Liver (tissue), 9 donors: ENCODE data around the gene PLN. TPM values are rescaled to one million over a fixed set of nuclear protein-coding genes. Genes with fewer than 3 reads are reported as not detected.

Experiments used
- DNase-seq: peaks from one replicate; pipeline ENCODE4 v3.0.0-alpha.2; 2017; ENCODE audit warnings: low spot score
- H3K27ac ChIP-seq, 2 donors: one replicate each; pipeline ENCODE4 v1.7.0; 2013; ENCODE audit warnings: inconsistent platforms in 2 of 2, low read length in 2 of 2, control low read depth in 1 of 2, low read depth in 1 of 2, mild to moderate bottlenecking in 1 of 2
- H3K27me3 ChIP-seq, 4 donors: one replicate each; pipeline versions ENCODE4 v1.6.1 to v1.7.0; 2013; ENCODE audit warnings: low read length in 3 of 4, inconsistent platforms in 1 of 4, mild to moderate bottlenecking in 1 of 4, moderate library complexity in 1 of 4; ENCODE audit not compliant: control insufficient read depth in 4 of 4, insufficient read depth in 4 of 4
- H3K36me3 ChIP-seq, 4 donors: one replicate each; pipeline versions ENCODE4 v1.6.1 to v1.7.0; 2013; ENCODE audit warnings: low read length in 3 of 4, mild to moderate bottlenecking in 3 of 4, low read depth in 1 of 4, moderate library complexity in 1 of 4; ENCODE audit not compliant: control insufficient read depth in 4 of 4, insufficient read depth in 3 of 4
- H3K4me1 ChIP-seq, 4 donors: one replicate each; pipeline versions ENCODE4 v1.6.1 to v1.7.0; 2013; ENCODE audit warnings: low read length in 3 of 4, mild to moderate bottlenecking in 3 of 4, moderate library complexity in 1 of 4; ENCODE audit not compliant: control insufficient read depth in 4 of 4, insufficient read depth in 4 of 4
- H3K4me3 ChIP-seq, 3 donors: one replicate each; pipeline versions ENCODE4 v1.6.1 to v1.7.0; 2013; ENCODE audit warnings: low read length in 3 of 3, control low read depth in 1 of 3, low read depth in 1 of 3, mild to moderate bottlenecking in 1 of 3
- H3K9ac ChIP-seq, 2 donors: one replicate each; pipeline ENCODE4 v1.7.0; 2013; ENCODE audit warnings: low read length in 2 of 2, mild to moderate bottlenecking in 2 of 2, moderate library complexity in 2 of 2, control low read depth in 1 of 2, low read depth in 1 of 2
- H3K9me3 ChIP-seq, 4 donors: one replicate each; pipeline versions ENCODE4 v1.6.1 to v1.7.0; 2013; ENCODE audit warnings: low read length in 3 of 4; ENCODE audit not compliant: control insufficient read depth in 4 of 4
- EGR1 ChIP-seq, 2 donors: IDR thresholded peaks; 2 replicates each; pipeline ENCODE4 v1.6.1; 2016 to 2018; ENCODE audit warnings: antibody characterized with exemption in 2 of 2, low read depth in 2 of 2
- FOXA1 ChIP-seq: IDR thresholded peaks from 2 replicates; pipeline ENCODE4 v1.6.1; 2016; ENCODE audit warnings: antibody characterized with exemption
- FOXA2 ChIP-seq: IDR thresholded peaks from 2 replicates; pipeline ENCODE4 v1.6.1; 2016; ENCODE audit warnings: antibody characterized with exemption
- GABPA ChIP-seq, 2 donors: IDR thresholded peaks in 1 of 2; conservative IDR thresholded peaks in 1 of 2; 2 replicates each; pipeline ENCODE4 v1.6.1; 2016; ENCODE audit warnings: antibody characterized with exemption in 2 of 2, mild to moderate bottlenecking in 1 of 2, moderate library complexity in 1 of 2
- HNF4A ChIP-seq, 2 donors: conservative IDR thresholded peaks; 2 replicates each; pipeline ENCODE4 v1.6.1; 2016; ENCODE audit warnings: antibody characterized with exemption in 2 of 2, mild to moderate bottlenecking in 2 of 2
- HNF4G ChIP-seq: IDR thresholded peaks from 2 replicates; pipeline ENCODE4 v1.6.1; 2016; ENCODE audit warnings: antibody characterized with exemption
- JUND ChIP-seq, 2 donors: IDR thresholded peaks; 2 replicates each; pipeline ENCODE4 v1.6.1; 2016; ENCODE audit warnings: antibody characterized with exemption in 2 of 2
- MAX ChIP-seq: IDR thresholded peaks from 2 replicates; pipeline ENCODE4 v1.6.1; 2016; ENCODE audit warnings: antibody characterized with exemption
- NR2F2 ChIP-seq: IDR thresholded peaks from 2 replicates; pipeline ENCODE4 v1.6.1; 2016; ENCODE audit warnings: antibody characterized with exemption
- RAD21 ChIP-seq, 2 donors: IDR thresholded peaks; 2 replicates each; pipeline ENCODE4 v1.6.1; 2016; ENCODE audit warnings: antibody characterized with exemption in 2 of 2, mild to moderate bottlenecking in 2 of 2
- RXRA ChIP-seq, 2 donors: IDR thresholded peaks; 2 replicates each; pipeline ENCODE4 v1.6.1; 2017 to 2018; ENCODE audit warnings: antibody characterized with exemption in 2 of 2, mild to moderate bottlenecking in 1 of 2
- SP1 ChIP-seq: IDR thresholded peaks from 2 replicates; pipeline ENCODE4 v1.6.1; 2018; ENCODE audit warnings: antibody characterized with exemption, mild to moderate bottlenecking
- TAF1 ChIP-seq: conservative IDR thresholded peaks from 2 replicates; pipeline ENCODE4 v1.6.1; 2016; ENCODE audit warnings: antibody characterized with exemption, mild to moderate bottlenecking
- YY1 ChIP-seq: IDR thresholded peaks from 2 replicates; pipeline ENCODE4 v1.6.1; 2016; ENCODE audit warnings: antibody characterized with exemption, mild to moderate bottlenecking
- WGBS: extraction: QIAGEN DNeasy Blood & Tissue Kit; methylation state at CpG from one replicate; pipeline ENCODE4 v1.1.7; 2013; 5-methylcytosine and 5-hydroxymethylcytosine counted together
- polyA plus RNA-seq, 2 donors: library from polyadenylated mRNA; stranded (reverse) in 1 of 2; unstranded in 1 of 2; fragments of 200-250 nt in 1 of 2; fragments of >200 nt in 1 of 2; fragmentation: Nextera tagmentation in 1 of 2; extraction: Ambion mirVana in 1 of 2; gene quantifications; one replicate each; pipeline versions ENCODE4 v1.2.1 to v1.2.3, GENCODE V29; 2013 to 2015
- total RNA-seq, 2 donors: library from RNA; depleted of rRNA; stranded (reverse); fragments of >200 nt; gene quantifications; one replicate each; pipeline ENCODE4 v1.2.3, GENCODE V29; 2014
- TF ChIP-seq, protein P1 (sequence below): fragments of 150-350 bp; IDR thresholded peaks from 2 replicates; pipeline ENCODE4 v1.5.1; 2017; ENCODE audit warnings: improper control_type of control experiment, low read depth, low read length; ENCODE audit not compliant: missing input control
- TF ChIP-seq, protein P2 (sequence below): IDR thresholded peaks from 2 replicates; pipeline ENCODE4 v1.6.1; 2016; ENCODE audit warnings: antibody characterized with exemption, mild to moderate bottlenecking
- TF ChIP-seq, protein P3 (sequence below): IDR thresholded peaks from 2 replicates; pipeline ENCODE4 v1.6.1; 2016; ENCODE audit warnings: antibody characterized with exemption
- donor health status: healthy.
- donor health status: healthy.
- donor health status: healthy.
- donor health status: healthy.
- donor health status: healthy.

PLN gene
- total and polyA plus RNA-seq, 4 donors, result 0.14 to 1.3 (median 0.44) TPM

- Histone ChIP-seq H3K4me3 (no peak overlapping the region), H3K4me1 (no peaks in the 10 kb centered on the region), H3K36me3 (peaks cover 0 to 3% (median under 1%) of the 10 kb centered on the region in 4 donors), H3K27me3 (no peaks in the 10 kb centered on the region), H3K9ac (no peak overlapping the region), H3K9me3 (no peaks in the 10 kb centered on the region), H3K27ac (no peak overlapping the region)
- no peak for DNase-seq
- 95% methylated on average over 1 of the region's 1 CpG for WGBS
- TF ChIP-seq FOXA1 (no peak), NR2F2 (no peak), FOXA2 (no peak), SP1 (no peak), JUND (IDR thresholded peaks at IDR 0.05) (no peak)
Measured at GRCh38 chr6:118507636-118508035, 40.5 kb upstream of the PLN start.

GRCh38 chr6:118509009-118509617 lies 39.0 kb upstream of the PLN start:
- H3K9me3 ChIP-seq, result no peaks in the 10 kb centered on the region
- H3K4me3 ChIP-seq, result no peak overlapping the region
- no peak overlapping the region for H3K27ac ChIP-seq
- no peaks in the 10 kb centered on the region for H3K4me1 ChIP-seq
- DNase-seq, result no peak
- no peak overlapping the region for H3K9ac ChIP-seq
- 44% methylated on average over 3 of the region's 3 CpGs for WGBS
- H3K27me3 ChIP-seq, result no peaks in the 10 kb centered on the region
- TF ChIP-seq, protein P1, sequence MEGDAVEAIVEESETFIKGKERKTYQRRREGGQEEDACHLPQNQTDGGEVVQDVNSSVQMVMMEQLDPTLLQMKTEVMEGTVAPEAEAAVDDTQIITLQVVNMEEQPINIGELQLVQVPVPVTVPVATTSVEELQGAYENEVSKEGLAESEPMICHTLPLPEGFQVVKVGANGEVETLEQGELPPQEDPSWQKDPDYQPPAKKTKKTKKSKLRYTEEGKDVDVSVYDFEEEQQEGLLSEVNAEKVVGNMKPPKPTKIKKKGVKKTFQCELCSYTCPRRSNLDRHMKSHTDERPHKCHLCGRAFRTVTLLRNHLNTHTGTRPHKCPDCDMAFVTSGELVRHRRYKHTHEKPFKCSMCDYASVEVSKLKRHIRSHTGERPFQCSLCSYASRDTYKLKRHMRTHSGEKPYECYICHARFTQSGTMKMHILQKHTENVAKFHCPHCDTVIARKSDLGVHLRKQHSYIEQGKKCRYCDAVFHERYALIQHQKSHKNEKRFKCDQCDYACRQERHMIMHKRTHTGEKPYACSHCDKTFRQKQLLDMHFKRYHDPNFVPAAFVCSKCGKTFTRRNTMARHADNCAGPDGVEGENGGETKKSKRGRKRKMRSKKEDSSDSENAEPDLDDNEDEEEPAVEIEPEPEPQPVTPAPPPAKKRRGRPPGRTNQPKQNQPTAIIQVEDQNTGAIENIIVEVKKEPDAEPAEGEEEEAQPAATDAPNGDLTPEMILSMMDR, result peak; percentile 52
- TF ChIP-seq, protein P2, sequence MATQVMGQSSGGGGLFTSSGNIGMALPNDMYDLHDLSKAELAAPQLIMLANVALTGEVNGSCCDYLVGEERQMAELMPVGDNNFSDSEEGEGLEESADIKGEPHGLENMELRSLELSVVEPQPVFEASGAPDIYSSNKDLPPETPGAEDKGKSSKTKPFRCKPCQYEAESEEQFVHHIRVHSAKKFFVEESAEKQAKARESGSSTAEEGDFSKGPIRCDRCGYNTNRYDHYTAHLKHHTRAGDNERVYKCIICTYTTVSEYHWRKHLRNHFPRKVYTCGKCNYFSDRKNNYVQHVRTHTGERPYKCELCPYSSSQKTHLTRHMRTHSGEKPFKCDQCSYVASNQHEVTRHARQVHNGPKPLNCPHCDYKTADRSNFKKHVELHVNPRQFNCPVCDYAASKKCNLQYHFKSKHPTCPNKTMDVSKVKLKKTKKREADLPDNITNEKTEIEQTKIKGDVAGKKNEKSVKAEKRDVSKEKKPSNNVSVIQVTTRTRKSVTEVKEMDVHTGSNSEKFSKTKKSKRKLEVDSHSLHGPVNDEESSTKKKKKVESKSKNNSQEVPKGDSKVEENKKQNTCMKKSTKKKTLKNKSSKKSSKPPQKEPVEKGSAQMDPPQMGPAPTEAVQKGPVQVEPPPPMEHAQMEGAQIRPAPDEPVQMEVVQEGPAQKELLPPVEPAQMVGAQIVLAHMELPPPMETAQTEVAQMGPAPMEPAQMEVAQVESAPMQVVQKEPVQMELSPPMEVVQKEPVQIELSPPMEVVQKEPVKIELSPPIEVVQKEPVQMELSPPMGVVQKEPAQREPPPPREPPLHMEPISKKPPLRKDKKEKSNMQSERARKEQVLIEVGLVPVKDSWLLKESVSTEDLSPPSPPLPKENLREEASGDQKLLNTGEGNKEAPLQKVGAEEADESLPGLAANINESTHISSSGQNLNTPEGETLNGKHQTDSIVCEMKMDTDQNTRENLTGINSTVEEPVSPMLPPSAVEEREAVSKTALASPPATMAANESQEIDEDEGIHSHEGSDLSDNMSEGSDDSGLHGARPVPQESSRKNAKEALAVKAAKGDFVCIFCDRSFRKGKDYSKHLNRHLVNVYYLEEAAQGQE, result no peak
- TF ChIP-seq GABPA (IDR thresholded peaks at IDR 0.05 in 1 of 2, conservative IDR thresholded peaks at IDR 0.05 in 1 of 2) (no peak), FOXA2 (no peak), EGR1 (IDR thresholded peaks at IDR 0.05; ENCODE audit: low read depth in 2 of 2) (no peak), TAF1 (no peak), HNF4A (conservative IDR thresholded peaks at IDR 0.05) (no peak), FOXA1 (no peak), MAX (no peak), NR2F2 (no peak), YY1 (no peak), JUND (IDR thresholded peaks at IDR 0.05) (no peak), SP1 (no peak), RAD21 (IDR thresholded peaks at IDR 0.05) (peak; percentile 83 to 85), HNF4G (no peak), RXRA (IDR thresholded peaks at IDR 0.05) (no peak)
- TF ChIP-seq, protein P3, sequence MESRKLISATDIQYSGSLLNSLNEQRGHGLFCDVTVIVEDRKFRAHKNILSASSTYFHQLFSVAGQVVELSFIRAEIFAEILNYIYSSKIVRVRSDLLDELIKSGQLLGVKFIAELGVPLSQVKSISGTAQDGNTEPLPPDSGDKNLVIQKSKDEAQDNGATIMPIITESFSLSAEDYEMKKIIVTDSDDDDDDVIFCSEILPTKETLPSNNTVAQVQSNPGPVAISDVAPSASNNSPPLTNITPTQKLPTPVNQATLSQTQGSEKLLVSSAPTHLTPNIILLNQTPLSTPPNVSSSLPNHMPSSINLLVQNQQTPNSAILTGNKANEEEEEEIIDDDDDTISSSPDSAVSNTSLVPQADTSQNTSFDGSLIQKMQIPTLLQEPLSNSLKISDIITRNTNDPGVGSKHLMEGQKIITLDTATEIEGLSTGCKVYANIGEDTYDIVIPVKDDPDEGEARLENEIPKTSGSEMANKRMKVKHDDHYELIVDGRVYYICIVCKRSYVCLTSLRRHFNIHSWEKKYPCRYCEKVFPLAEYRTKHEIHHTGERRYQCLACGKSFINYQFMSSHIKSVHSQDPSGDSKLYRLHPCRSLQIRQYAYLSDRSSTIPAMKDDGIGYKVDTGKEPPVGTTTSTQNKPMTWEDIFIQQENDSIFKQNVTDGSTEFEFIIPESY, result no peak
- H3K36me3 ChIP-seq, result peaks cover 0 to 3% (median under 1%) of the 10 kb centered on the region in 4 donors
